K562 (cell line): ENCODE measurements around the gene FKBP8. TPM values are rescaled to one million over a fixed set of nuclear protein-coding genes. Genes with fewer than 3 reads are reported as not detected.

ENCODE experiments used
- CHD1 ChIP-seq: fragments of 200-600 bp; sonication (generic); IDR thresholded peaks from one replicate; pipeline ENCODE4 v1.6.1; 2012; ENCODE audit warnings: mild to moderate bottlenecking, moderate library complexity, low read length, inconsistent platforms
- CUX1 ChIP-seq: fragments of 200-800 bp; sonication (Bioruptor generic); IDR thresholded peaks from 2 replicates; pipeline ENCODE4 v1.6.1; 2016; ENCODE audit warnings: missing genetic modification characterization, missing compliant biosample characterization
- GMEB1 ChIP-seq: fragments of 250-450 bp; sonication (Bioruptor Pico); IDR thresholded peaks from 2 replicates; pipeline ENCODE4 v1.4.0; 2020; ENCODE audit warnings: mild to moderate bottlenecking
- HNRNPLL ChIP-seq: fragments of 200-400 bp; formaldehyde crosslinking; IDR thresholded peaks from 2 replicates; pipeline ENCODE4 v1.6.1; 2017; ENCODE audit warnings: low read length, low read depth, mild to moderate bottlenecking; ENCODE audit not compliant: poor library complexity, severe bottlenecking
- ILK ChIP-seq: fragments of 450-650 bp; IDR thresholded peaks from 2 replicates; pipeline ENCODE4 v1.6.1; 2016; ENCODE audit warnings: missing genetic modification characterization, low read depth, mild to moderate bottlenecking, missing compliant biosample characterization, moderate library complexity, borderline replicate concordance
- KDM2B ChIP-seq: fragments of 250-450 bp; sonication (Bioruptor Pico); IDR thresholded peaks from 2 replicates; pipeline ENCODE4 v1.8.0; 2021; ENCODE audit warnings: mild to moderate bottlenecking, moderate library complexity
- KLF16 ChIP-seq: IDR thresholded peaks from 2 replicates; pipeline ENCODE4 v1.6.1; 2016; ENCODE audit warnings: antibody characterized with exemption
- SMAD3 ChIP-seq: fragments of 450-650 bp; formaldehyde crosslinking; conservative IDR thresholded peaks from 2 replicates; pipeline ENCODE4 v1.4.0; 2020; ENCODE audit warnings: mild to moderate bottlenecking
- SMARCB1 ChIP-seq: IDR thresholded peaks from 2 replicates; pipeline ENCODE4 v1.6.1; 2011; ENCODE audit warnings: improper control_type of control experiment, low read depth; ENCODE audit not compliant: insufficient read length
- TFAP4 ChIP-seq: sonication (generic); formaldehyde crosslinking; IDR thresholded peaks from 2 replicates; pipeline ENCODE4 v1.8.0; 2022; ENCODE audit warnings: missing genetic modification reagents, mild to moderate bottlenecking, moderate library complexity, borderline replicate concordance
- ZNF280A ChIP-seq: fragments of 450-650 bp; IDR thresholded peaks from 2 replicates; pipeline ENCODE4 v1.6.1; 2018; ENCODE audit warnings: mild to moderate bottlenecking, low read depth; ENCODE audit not compliant: partially characterized antibody
- ZNF436 ChIP-seq: fragments of 250-450, 450-650 bp; sonication (Bioruptor Pico); formaldehyde crosslinking; IDR thresholded peaks from 2 replicates; pipeline ENCODE4 v1.7.0; 2020; ENCODE audit warnings: mild to moderate bottlenecking
- polyA plus RNA-seq, 8 experiments: library from polyadenylated mRNA; depleted of rRNA in 4 of 8; stranded (reverse) in 5 of 8; unstranded in 3 of 8; fragments of >200 nt; fragmentation: Nextera tagmentation in 2 of 8; fragmentation: Illumina TruSeq in 1 of 8; extraction: Ambion mirVana in 2 of 8; extraction: Trizol in 1 of 8; gene quantifications; 2 replicates each; pipeline versions ENCODE4 v1.2.1 to v1.2.3, GENCODE V29; 2011 to 2014; ENCODE audit warnings: inconsistent platforms in 1 of 8, missing spikeins in 1 of 8
- total RNA-seq, 7 experiments: library from RNA; depleted of rRNA in 6 of 7; stranded (reverse); fragments of >200 nt in 6 of 7; fragmentation: Illumina TruSeq in 2 of 7; extraction: Trizol in 2 of 7; gene quantifications; 2 replicates each; pipeline versions ENCODE4 v1.2.1 to v1.2.3, GENCODE V29; 2011 to 2021; ENCODE audit warnings: low replicate concordance in 1 of 7
- TF ChIP-seq, protein P1 (sequence below), 2 experiments: fragments of 150-350 bp in 1 of 2; IDR thresholded peaks; 2 replicates each; pipeline ENCODE4 v1.6.1; 2012 to 2016; ENCODE audit warnings: low read depth in 2 of 2, low read length in 2 of 2, mild to moderate bottlenecking in 1 of 2, moderate library complexity in 1 of 2

The FKBP8 gene
- total and polyA plus RNA-seq, 9 of the 15 experiments (the other 6 are each of a cell fraction or from before 2014, with no cell fraction given) = 0.46 to 236 (median 104) TPM

GRCh38 chr19:18571564-18572344 lies 28.4 kb upstream of the FKBP8 start, which contains the start of gene UBA52 (continued):
- TF ChIP-seq CUX1 (CRISPR knock-in tag) (no peak), HNRNPLL (peak; percentile 79), ZNF280A (no peak), TFAP4 (CRISPR knock-in tag) (peak; percentile 95), ILK (tag) (no peak), CHD1 (no peak), ZNF436 (no peak), KDM2B (CRISPR knock-in tag) (0 out of 2 replicates have a peak, but pooled peaks have one; percentile 27), SMAD3 (CRISPR knock-in tag) (no peak), GMEB1 (CRISPR knock-in tag) (peak; percentile 92), KLF16 (no peak), SMARCB1 (no peak)
- TF ChIP-seq, protein P1, sequence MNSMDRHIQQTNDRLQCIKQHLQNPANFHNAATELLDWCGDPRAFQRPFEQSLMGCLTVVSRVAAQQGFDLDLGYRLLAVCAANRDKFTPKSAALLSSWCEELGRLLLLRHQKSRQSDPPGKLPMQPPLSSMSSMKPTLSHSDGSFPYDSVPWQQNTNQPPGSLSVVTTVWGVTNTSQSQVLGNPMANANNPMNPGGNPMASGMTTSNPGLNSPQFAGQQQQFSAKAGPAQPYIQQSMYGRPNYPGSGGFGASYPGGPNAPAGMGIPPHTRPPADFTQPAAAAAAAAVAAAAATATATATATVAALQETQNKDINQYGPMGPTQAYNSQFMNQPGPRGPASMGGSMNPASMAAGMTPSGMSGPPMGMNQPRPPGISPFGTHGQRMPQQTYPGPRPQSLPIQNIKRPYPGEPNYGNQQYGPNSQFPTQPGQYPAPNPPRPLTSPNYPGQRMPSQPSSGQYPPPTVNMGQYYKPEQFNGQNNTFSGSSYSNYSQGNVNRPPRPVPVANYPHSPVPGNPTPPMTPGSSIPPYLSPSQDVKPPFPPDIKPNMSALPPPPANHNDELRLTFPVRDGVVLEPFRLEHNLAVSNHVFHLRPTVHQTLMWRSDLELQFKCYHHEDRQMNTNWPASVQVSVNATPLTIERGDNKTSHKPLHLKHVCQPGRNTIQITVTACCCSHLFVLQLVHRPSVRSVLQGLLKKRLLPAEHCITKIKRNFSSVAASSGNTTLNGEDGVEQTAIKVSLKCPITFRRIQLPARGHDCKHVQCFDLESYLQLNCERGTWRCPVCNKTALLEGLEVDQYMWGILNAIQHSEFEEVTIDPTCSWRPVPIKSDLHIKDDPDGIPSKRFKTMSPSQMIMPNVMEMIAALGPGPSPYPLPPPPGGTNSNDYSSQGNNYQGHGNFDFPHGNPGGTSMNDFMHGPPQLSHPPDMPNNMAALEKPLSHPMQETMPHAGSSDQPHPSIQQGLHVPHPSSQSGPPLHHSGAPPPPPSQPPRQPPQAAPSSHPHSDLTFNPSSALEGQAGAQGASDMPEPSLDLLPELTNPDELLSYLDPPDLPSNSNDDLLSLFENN (IDR thresholded peaks at IDR 0.05; ENCODE audit: low read depth in 2 of 2, low read length in 2 of 2) = peak in 1 of 2 experiments; percentile 66; a peak in 1 of 4 replicates
